Left lung (tissue), 14 donors: Measurements from ENCODE around the gene FBL. TPM values are rescaled to one million over a fixed set of nuclear protein-coding genes. Genes with fewer than 3 reads are reported as not detected.
"Not testable (repeated sequence)": the region's sequence is repeated elsewhere in the genome, so short reads cannot be mapped to it uniquely, and the experiment has no call there.

Source experiments
- ATAC-seq: fragments of 200-7000 bp; cut with Tn5 transposase; one replicate; pipeline ENCODE4 v1.9.1; 2020; ENCODE audit warnings: moderate library complexity
- DNase-seq, 4 donors: peaks; one replicate each; pipeline ENCODE4 v3.0.0-alpha.2; 2013 to 2020
- H3K27ac ChIP-seq, 2 donors: fragments of 200-600 bp; sonication (generic) in 1 of 2; one replicate each; pipeline versions ENCODE4 v1.5.0 to v1.8.0; 2020 to 2021
- H3K27me3 ChIP-seq, 2 donors: fragments of 200-600 bp; sonication (generic) in 1 of 2; one replicate each; pipeline versions ENCODE4 v1.5.0 to v1.8.0; 2020 to 2021
- H3K36me3 ChIP-seq, 2 donors: fragments of 200-600 bp; sonication (generic) in 1 of 2; one replicate each; pipeline versions ENCODE4 v1.5.0 to v1.8.0; 2020 to 2021
- H3K4me1 ChIP-seq, 2 donors: fragments of 200-600 bp; one replicate each; pipeline ENCODE4 v1.8.0; 2021
- H3K4me3 ChIP-seq, 2 donors: fragments of 200-600 bp; sonication (generic) in 1 of 2; one replicate each; pipeline versions ENCODE4 v1.5.0 to v1.8.0; 2020 to 2021; ENCODE audit warnings: mild to moderate bottlenecking in 1 of 2
- H3K9me3 ChIP-seq, 2 donors: fragments of 200-600 bp; sonication (generic) in 1 of 2; one replicate each; pipeline versions ENCODE4 v1.5.0 to v1.8.0; 2020 to 2021
- intact Hi-C, 2 donors: fragments of 100-400 bp; cut with DNase I; formaldehyde crosslinking; loops; one replicate each; pipeline versions ENCODE4 v1.11.2 to v1.14.2; 2022
- long read RNA-seq, 12 donors: library from polyadenylated mRNA in 2 of 12; unstranded in 2 of 12; transcript quantifications; one replicate each; pipeline ENCODE4 v2.0.0 and lab custom pipeline, GENCODE V29; 2019 to 2026
- polyA plus RNA-seq, 6 donors: library from polyadenylated mRNA; unstranded; fragments of 120-200 nt; gene quantifications; one replicate each; pipeline ENCODE4 v1.2.1, GENCODE V29; 2013; ENCODE audit not compliant: insufficient read length in 6 of 6
- total RNA-seq, 2 donors: library from RNA; stranded (reverse); fragmentation: NEBNext Ultra II Directional; extraction: Animal tissue kit (Norgen Biotek cat#: 25700); gene quantifications; one replicate each; pipeline ENCODE4 v1.2.1, GENCODE V29; 2021
- TF ChIP-seq, protein P1 (sequence below), 2 donors: fragments of 200-600 bp; sonication (generic) in 1 of 2; IDR thresholded peaks; one replicate each; pipeline versions ENCODE4 v1.5.0 to v1.8.0; 2021; ENCODE audit warnings: antibody characterized with exemption in 2 of 2
- donor health status: DM: no; HTN: yes; CAD: no.
- donor health status: DM: no; HTN: no; CAD: no.

FBL gene
- total RNA-seq, result 100 to 1,000 TPM in 1 of 2 donors, 10 to 100 TPM in 1; 82.5 to 153 TPM
- 100 to 1,000 TPM; 324 to 375 (median 357) TPM for polyA plus RNA-seq
- long read RNA-seq, donor 1, transcript FBL-201 (9 exons, 1,160 nt), result major isoform, 98 of 168 reads
- long read RNA-seq, donor 1, partial matches to known transcripts, result 56 of 168 reads
- long read RNA-seq, donor 1, other reads (novel, unspliced or antisense), result 11 of 168 reads
- long read RNA-seq, donor 2, transcript FBL-201 (9 exons, 1,160 nt), result major isoform, 55 of 183 reads
- long read RNA-seq, donor 2, partial matches to known transcripts, result 116 of 183 reads
- long read RNA-seq, donor 2, other reads (novel, unspliced or antisense), result 11 of 183 reads
- long read RNA-seq, donor 3, transcript FBL-201 (9 exons, 1,160 nt), result major isoform, 68 of 110 reads
- long read RNA-seq, donor 3, partial matches to known transcripts, result 35 of 110 reads
- long read RNA-seq, donor 3, other reads (novel, unspliced or antisense), result 6 of 110 reads
- long read RNA-seq, donor 4, transcript FBL-201 (9 exons, 1,160 nt), result major isoform, 20 of 36 reads
- long read RNA-seq, donor 4, partial matches to known transcripts, result 10 of 36 reads
- long read RNA-seq, donor 4, other reads (novel, unspliced or antisense), result 5 of 36 reads
- long read RNA-seq, donor 5, transcript FBL-201 (9 exons, 1,160 nt), result major isoform, 48 of 111 reads
- long read RNA-seq, donor 5, partial matches to known transcripts, result 48 of 111 reads
- long read RNA-seq, donor 5, other reads (novel, unspliced or antisense), result 10 of 111 reads
- long read RNA-seq, donor 6, transcript FBL-201 (9 exons, 1,160 nt), result major isoform, 56 of 129 reads
- long read RNA-seq, donor 6, partial matches to known transcripts, result 52 of 129 reads
- long read RNA-seq, donor 6, other reads (novel, unspliced or antisense), result 17 of 129 reads
- long read RNA-seq, donor 7, transcript FBL-201 (9 exons, 1,160 nt), result major isoform, 38 of 72 reads
- long read RNA-seq, donor 7, partial matches to known transcripts, result 26 of 72 reads
- long read RNA-seq, donor 7, other reads (novel, unspliced or antisense), result 7 of 72 reads
- long read RNA-seq, donor 8, transcript FBL-201 (9 exons, 1,160 nt), result major isoform, 51 of 68 reads
- long read RNA-seq, donor 8, partial matches to known transcripts, result 16 of 68 reads
- long read RNA-seq, donor 8, other reads (novel, unspliced or antisense), result 0 of 68 reads
- long read RNA-seq, donor 9, result 0 reads
- long read RNA-seq, donor 10, transcript FBL-201 (9 exons, 1,160 nt), result major isoform, 11 of 20 reads
- long read RNA-seq, donor 10, partial matches to known transcripts, result 2 of 20 reads
- long read RNA-seq, donor 10, other reads (novel, unspliced or antisense), result 7 of 20 reads
- long read RNA-seq, donor 11, result 0 reads
- long read RNA-seq, donor 12, transcript FBL-201 (9 exons, 1,160 nt), result major isoform, 60 of 98 reads
- long read RNA-seq, donor 12, partial matches to known transcripts, result 27 of 98 reads
- long read RNA-seq, donor 12, other reads (novel, unspliced or antisense), result 9 of 98 reads

DNA sequence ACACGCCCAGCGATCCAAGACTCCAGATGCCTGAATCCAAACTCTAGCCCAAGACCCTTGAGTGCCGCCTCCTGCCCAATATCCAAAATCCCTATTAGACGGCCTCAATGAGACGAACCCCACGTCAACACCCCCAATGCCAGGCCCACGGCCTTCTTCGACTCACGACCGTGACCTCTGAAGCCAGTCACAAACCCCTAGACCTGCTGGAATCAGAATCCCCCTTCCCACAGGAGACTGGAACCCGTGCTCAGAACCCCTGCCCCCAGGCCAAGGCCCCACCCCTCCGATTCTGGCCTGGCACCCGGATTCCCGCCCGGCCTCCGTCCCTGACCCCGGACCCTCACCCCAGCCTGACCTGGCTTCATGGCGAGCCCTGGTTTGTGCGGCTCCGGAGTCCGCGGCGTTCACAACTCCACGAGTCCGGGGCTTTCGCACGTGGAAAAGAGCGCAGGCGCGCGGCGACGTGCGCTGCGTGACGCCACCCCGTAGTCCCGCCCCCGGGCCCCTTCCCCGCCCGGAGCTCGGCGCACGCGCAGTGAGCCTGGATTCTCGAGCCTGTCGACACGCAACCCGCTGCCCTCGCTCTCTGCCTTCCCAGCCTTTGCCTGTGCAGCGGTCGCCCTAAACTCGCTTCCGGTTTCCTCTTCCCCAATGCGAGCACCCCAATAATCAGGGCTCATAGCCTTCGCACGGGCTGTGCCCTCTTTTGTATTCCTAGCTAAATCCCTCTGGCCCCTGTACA, at the start of gene FBL:
Gene FBL, minus strand, starts transcription at position 447 of the 745 bp plus-strand sequence. Its CDS starts 79 bp downstream, at position 368.
- intact Hi-C loops, result no loop called here
- peak; percentile 90 to 100 (median 97) for DNase-seq
- H3K4me3 ChIP-seq, result peak within 1 kb of the TSS; percentile 71 to 86
- TF ChIP-seq, protein P1, sequence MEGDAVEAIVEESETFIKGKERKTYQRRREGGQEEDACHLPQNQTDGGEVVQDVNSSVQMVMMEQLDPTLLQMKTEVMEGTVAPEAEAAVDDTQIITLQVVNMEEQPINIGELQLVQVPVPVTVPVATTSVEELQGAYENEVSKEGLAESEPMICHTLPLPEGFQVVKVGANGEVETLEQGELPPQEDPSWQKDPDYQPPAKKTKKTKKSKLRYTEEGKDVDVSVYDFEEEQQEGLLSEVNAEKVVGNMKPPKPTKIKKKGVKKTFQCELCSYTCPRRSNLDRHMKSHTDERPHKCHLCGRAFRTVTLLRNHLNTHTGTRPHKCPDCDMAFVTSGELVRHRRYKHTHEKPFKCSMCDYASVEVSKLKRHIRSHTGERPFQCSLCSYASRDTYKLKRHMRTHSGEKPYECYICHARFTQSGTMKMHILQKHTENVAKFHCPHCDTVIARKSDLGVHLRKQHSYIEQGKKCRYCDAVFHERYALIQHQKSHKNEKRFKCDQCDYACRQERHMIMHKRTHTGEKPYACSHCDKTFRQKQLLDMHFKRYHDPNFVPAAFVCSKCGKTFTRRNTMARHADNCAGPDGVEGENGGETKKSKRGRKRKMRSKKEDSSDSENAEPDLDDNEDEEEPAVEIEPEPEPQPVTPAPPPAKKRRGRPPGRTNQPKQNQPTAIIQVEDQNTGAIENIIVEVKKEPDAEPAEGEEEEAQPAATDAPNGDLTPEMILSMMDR (IDR thresholded peaks at IDR 0.05), result no peak
- peak within 1 kb of the TSS; percentile 84 to 85 for H3K27ac ChIP-seq
- ATAC-seq, result peak; percentile 96
- H3K36me3 ChIP-seq, result no peaks in the 10 kb centered on the region
- H3K4me1 ChIP-seq, result peaks cover 23 to 45% of the 10 kb centered on the region in 2 donors
- no peaks in the 10 kb centered on the region for H3K27me3 ChIP-seq
- H3K9me3 ChIP-seq, result no peaks in the 10 kb centered on the region

DNA sequence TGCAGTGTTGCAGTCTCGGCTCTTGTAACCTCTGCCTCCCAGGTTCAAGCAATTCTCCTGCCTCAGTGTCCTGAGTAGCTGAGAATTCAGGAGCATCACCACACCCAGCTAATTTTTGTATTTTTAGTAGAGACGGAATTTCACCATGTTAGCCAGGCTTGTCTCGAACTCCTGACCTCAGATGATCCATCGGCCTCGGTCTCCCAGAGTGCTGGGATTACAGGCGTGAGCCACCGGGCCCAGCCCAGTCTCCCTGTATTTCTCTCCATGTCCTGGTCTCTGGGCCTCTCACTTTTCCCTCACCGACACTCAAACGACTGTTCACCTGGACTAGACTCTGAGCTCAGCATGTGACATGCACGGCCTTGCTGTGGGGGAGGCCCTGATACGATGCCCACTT, 48.9 kb upstream of the FBL start:
- ATAC-seq, H3K4me3 ChIP-seq, H3K27ac ChIP-seq, H3K9me3 ChIP-seq, intact Hi-C loops, DNase-seq, H3K4me1 ChIP-seq, H3K36me3 ChIP-seq: not testable (repeated sequence)
- peaks cover 0 to 33% of the 10 kb centered on the region in 2 donors for H3K27me3 ChIP-seq

DNA sequence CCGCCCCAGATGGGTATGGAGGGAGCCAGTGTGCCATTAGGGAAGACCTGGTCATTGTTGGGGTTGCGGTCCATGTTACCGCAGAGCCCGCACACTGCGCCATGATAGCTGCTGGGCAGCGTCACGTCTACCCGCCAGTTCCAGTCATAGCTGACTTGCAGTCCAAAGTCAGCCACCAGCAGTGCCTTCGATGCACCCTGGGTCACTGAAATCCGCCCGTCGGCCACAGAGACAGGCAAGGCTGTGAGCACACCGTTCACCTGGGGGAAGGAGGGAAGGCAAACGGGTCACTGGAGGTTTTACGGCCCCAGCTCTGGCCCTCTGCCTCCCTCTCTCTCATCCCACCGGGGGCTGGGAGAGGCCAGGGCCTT, 48.0 kb upstream of the FBL start:
- H3K9me3 ChIP-seq, intact Hi-C loops, ATAC-seq: not testable (repeated sequence)

DNA sequence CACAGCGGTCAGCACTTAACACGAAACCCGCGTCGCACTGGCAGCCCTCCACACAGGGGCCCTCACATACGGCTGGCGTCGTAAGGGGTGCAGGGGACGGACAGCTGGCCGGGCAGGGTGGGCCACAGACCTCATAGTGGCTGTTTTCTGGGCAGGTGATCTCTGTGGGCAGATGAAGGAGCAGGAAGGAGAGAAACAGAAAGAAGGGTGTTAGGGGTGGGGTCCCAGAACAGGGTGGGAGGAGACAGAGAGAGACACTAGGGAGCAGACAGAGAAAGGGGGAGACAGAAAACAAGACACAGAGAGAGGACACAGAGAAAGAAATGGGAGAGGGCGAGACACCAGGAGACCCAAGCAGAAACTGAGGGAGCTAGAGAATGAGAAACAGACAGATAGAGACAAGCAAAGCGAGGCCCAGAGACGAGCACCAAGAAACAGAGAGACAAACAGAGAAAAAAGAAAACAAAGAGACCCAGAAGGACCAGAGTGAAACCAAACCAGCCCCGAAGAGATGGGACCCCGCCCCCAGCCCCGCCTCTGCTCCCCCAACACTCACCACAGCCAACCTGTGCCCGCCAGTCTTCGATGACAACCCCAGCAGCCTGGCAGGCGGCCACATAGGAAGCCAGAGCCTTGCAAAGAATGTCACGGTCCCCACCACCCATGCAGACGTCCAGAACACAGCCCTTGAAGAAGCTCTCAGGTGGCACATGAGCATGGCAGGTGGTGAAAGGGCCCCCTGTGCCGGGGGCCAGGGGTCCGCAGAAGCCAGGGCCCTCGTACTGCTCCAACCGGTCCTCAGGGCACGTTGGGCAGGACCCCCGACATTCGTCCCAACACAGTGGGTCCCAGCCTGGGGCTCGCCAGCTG, 47.4 kb upstream of the FBL start:
- H3K4me3 ChIP-seq, intact Hi-C loops, H3K27ac ChIP-seq, H3K9me3 ChIP-seq, H3K36me3 ChIP-seq, H3K4me1 ChIP-seq: not testable (repeated sequence)
- DNase-seq (peak in 2 of 4 donors; percentile 20 to 68), ATAC-seq (peak; percentile 47)
- H3K27me3 ChIP-seq, result peaks cover 0 to 36% of the 10 kb centered on the region in 2 donors

More for the DNA sequence above, 48.0 kb upstream of the FBL start:
- H3K36me3 ChIP-seq, H3K27ac ChIP-seq, H3K4me1 ChIP-seq, H3K4me3 ChIP-seq, DNase-seq: not testable (repeated sequence)
- peaks cover 0 to 36% of the 10 kb centered on the region in 2 donors for H3K27me3 ChIP-seq

DNA sequence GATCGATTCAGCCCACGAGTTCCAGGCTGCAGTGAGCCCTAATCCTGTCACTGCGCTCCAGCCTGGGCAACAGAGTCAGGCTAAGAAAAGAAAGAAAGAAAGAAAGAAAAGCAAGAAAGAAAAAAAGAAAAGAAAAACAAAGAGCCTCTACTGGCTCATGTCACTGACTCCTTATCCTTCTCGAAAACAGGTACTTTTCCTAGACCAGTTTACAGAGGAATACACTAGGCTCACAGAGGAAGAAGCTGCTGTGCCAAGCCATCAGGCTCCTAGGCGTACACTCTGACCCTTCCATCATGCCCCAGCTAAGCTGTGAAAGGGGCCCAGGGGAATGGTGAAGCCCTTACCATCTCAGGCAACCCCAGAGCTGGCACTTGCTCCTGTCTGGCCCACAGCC, 46.3 kb upstream of the FBL start:
- intact Hi-C loops, DNase-seq, H3K27ac ChIP-seq, H3K9me3 ChIP-seq, H3K36me3 ChIP-seq, H3K4me1 ChIP-seq, H3K4me3 ChIP-seq, ATAC-seq: not testable (repeated sequence)
- peaks cover 0 to 36% of the 10 kb centered on the region in 2 donors for H3K27me3 ChIP-seq

DNA sequence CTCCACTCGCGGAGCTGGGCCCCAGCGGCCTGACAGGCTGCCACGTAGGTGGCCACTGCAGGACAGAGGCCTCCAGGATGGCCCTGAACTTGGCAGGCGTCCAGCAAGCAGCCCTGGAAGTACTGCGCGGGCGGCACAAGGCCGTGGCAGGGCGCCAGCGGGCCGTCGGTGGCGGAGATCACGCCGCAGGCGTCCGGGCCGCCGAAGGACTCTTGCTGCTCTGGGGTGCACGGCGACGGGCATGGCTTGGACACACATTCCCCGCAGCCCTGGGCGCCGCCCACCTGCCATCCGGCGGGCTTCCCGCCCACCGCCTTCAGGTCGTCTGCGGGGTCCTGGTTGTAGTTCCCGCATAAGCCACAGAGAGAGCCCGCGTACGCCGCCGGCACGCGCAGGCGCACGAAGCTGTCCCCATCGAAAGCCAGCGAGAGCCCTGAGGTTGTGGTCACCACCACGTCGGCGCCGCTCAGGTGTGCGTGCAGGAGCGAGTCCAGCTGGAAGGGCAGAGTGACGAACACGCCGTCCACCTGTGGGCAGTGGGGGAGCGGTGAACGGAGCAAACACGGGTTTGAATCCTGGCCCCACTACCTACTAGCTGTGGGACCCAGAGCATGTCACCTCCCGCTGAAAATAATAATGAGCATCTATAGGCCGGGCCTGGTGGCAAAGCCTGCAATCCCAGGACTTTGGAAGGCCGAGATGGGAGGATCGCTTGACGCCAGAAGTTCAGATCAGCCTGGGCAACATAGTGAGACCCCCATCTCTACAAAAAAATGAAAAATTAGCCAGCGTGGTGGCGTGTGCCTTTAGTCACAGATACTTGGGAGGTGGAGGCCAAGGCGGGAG, 45.7 kb upstream of the FBL start:
- H3K9me3 ChIP-seq, H3K4me3 ChIP-seq, H3K4me1 ChIP-seq, H3K36me3 ChIP-seq, intact Hi-C loops, H3K27ac ChIP-seq: not testable (repeated sequence)
- peaks cover 0 to 36% of the 10 kb centered on the region in 2 donors for H3K27me3 ChIP-seq
- ATAC-seq (peak; percentile 24), DNase-seq (peak in 1 of 4 donors; percentile 85)
